OCI-LY1 (cell line): Measurements from ENCODE around the gene LIF.
"Not testable (repeated sequence)": the region's sequence is repeated elsewhere in the genome, so short reads cannot be mapped to it uniquely, and the experiment has no call there.

Experiments used
- H2AFZ ChIP-seq: fragments of 200-600 bp; sonication (generic), shearing (Covaris generic); 2 replicates; pipeline ENCODE4 v1.6.0; 2014; ENCODE audit warnings: antibody characterized with exemption, mild to moderate bottlenecking, low read length
- H3F3A ChIP-seq: fragments of 200-600 bp; sonication (generic), shearing (Covaris generic); 2 replicates; pipeline ENCODE4 v1.6.0; 2014; ENCODE audit warnings: mild to moderate bottlenecking, antibody characterized with exemption, low read length, moderate library complexity; ENCODE audit not compliant: insufficient read depth
- H3K27ac ChIP-seq: fragments of 200-600 bp; sonication (generic); 2 replicates; pipeline ENCODE4 v1.5.1; 2014; ENCODE audit warnings: low read length, mixed run types, mild to moderate bottlenecking, low read depth; ENCODE audit not compliant: poor library complexity, severe bottlenecking
- H3K27me3 ChIP-seq: fragments of 200-600 bp; sonication (generic); 2 replicates; pipeline ENCODE4 v1.6.0; 2014; ENCODE audit warnings: antibody characterized with exemption, mild to moderate bottlenecking, low read length, moderate library complexity; ENCODE audit not compliant: insufficient read depth
- H3K36me3 ChIP-seq: fragments of 200-600 bp; sonication (generic); 2 replicates; pipeline ENCODE4 v1.6.1; 2014; ENCODE audit warnings: mild to moderate bottlenecking, antibody characterized with exemption, low read length, moderate library complexity, mixed read lengths; ENCODE audit not compliant: insufficient read depth
- H3K4me1 ChIP-seq: fragments of 200-600 bp; sonication (generic); 2 replicates; pipeline ENCODE4 v1.5.1; 2014; ENCODE audit warnings: mild to moderate bottlenecking, low read length, moderate library complexity; ENCODE audit not compliant: insufficient read depth, severe bottlenecking
- H3K4me2 ChIP-seq: fragments of 200-600 bp; sonication (generic), shearing (Covaris generic); 2 replicates; pipeline ENCODE4 v1.6.1; 2014; ENCODE audit warnings: low read length
- H3K4me3 ChIP-seq: fragments of 200-600 bp; sonication (generic); 2 replicates; pipeline ENCODE4 v1.5.1; 2014; ENCODE audit warnings: low read length, low read depth, mild to moderate bottlenecking, mixed read lengths; ENCODE audit not compliant: poor library complexity, severe bottlenecking
- H3K79me2 ChIP-seq: fragments of 200-600 bp; shearing (Covaris generic); 2 replicates; pipeline ENCODE4 v1.6.1; 2016; ENCODE audit warnings: mixed run types, low read length, mixed read lengths; ENCODE audit not compliant: insufficient read depth
- H3K9ac ChIP-seq: fragments of 200-600 bp; sonication (generic), shearing (Covaris generic); 2 replicates; pipeline ENCODE4 v1.6.1; 2014; ENCODE audit warnings: mild to moderate bottlenecking, low read length, mixed read lengths
- H3K9me2 ChIP-seq: fragments of 200-600 bp; sonication (generic), shearing (Covaris generic); 2 replicates; pipeline ENCODE4 v1.6.1; 2014; ENCODE audit warnings: low read depth, mild to moderate bottlenecking, low read length, mixed read lengths
- H3K9me3 ChIP-seq: fragments of 200-600 bp; shearing (Covaris generic); 2 replicates; pipeline ENCODE4 v1.6.1; 2014; ENCODE audit warnings: low read length, mixed read lengths
- H4K20me1 ChIP-seq: fragments of 200-600 bp; sonication (generic), shearing (Covaris generic); 2 replicates; pipeline ENCODE4 v1.6.0; 2016; ENCODE audit warnings: mild to moderate bottlenecking, low read length; ENCODE audit not compliant: insufficient read depth
- EZH2 ChIP-seq: fragments of 200-600 bp; sonication (generic), shearing (Covaris generic); IDR thresholded peaks from 2 replicates; pipeline ENCODE4 v1.8.0; 2017; ENCODE audit warnings: borderline replicate concordance, mixed run types, mild to moderate bottlenecking, antibody characterized with exemption, low read length, moderate library complexity, mixed read lengths
- TF ChIP-seq, protein P1 (sequence below): fragments of 200-600 bp; sonication (generic), shearing (Covaris generic); IDR thresholded peaks from 2 replicates; pipeline ENCODE4 v1.5.1; 2017; ENCODE audit warnings: mild to moderate bottlenecking, antibody characterized with exemption, low read length, moderate library complexity, mixed read lengths

Gene LIF

DNA sequence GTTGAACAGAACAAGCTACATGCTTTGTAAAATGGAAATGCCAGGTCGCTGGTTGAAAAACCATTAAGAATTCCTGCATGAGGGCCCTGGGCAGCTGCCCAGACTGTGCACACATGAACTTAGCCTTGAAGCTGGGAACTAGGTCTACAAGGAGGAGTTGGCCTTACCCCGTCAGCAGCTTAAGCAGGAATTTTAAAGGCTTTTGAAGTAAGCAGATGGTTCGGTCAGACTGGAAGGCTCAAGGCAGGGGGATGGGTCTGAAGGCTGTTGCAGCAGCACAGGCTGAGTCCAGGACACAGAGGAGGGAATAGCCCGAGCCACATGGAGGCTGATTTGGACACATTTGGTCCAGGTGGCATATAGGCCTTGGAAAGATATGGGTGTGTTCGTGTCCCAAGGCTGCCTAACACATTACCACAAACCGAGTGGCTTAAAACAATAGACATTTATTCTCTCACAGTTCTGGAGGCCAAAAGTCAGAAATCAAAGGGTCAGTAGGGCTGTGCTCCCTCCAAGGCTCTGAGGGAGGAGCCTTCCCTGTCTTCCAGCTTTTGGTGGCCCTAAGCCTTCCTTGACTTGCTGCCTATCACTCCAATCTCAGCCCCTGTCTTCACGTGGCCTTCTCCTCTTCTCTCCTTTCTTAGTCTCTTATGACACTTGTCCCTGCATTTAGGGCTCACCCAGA lies 11.6 kb downstream of the LIF start:
- H3K9me3 ChIP-seq, result no peaks in the 10 kb centered on the region
- H3F3A ChIP-seq, result no peaks in the 10 kb centered on the region
- no peaks in the 10 kb centered on the region for H3K27me3 ChIP-seq
- no peak overlapping the region for H3K9ac ChIP-seq
- H3K4me2 ChIP-seq, result no peak overlapping the region
- H2AFZ ChIP-seq, result no peak overlapping the region
- no peaks in the 10 kb centered on the region for H3K79me2 ChIP-seq
- TF ChIP-seq, protein P1, sequence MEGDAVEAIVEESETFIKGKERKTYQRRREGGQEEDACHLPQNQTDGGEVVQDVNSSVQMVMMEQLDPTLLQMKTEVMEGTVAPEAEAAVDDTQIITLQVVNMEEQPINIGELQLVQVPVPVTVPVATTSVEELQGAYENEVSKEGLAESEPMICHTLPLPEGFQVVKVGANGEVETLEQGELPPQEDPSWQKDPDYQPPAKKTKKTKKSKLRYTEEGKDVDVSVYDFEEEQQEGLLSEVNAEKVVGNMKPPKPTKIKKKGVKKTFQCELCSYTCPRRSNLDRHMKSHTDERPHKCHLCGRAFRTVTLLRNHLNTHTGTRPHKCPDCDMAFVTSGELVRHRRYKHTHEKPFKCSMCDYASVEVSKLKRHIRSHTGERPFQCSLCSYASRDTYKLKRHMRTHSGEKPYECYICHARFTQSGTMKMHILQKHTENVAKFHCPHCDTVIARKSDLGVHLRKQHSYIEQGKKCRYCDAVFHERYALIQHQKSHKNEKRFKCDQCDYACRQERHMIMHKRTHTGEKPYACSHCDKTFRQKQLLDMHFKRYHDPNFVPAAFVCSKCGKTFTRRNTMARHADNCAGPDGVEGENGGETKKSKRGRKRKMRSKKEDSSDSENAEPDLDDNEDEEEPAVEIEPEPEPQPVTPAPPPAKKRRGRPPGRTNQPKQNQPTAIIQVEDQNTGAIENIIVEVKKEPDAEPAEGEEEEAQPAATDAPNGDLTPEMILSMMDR, result no peak
- no peak for TF ChIP-seq EZH2
- H3K27ac ChIP-seq, result no peak overlapping the region
- no peaks in the 10 kb centered on the region for H3K9me2 ChIP-seq
- H3K4me3 ChIP-seq, result no peak overlapping the region
- H3K4me1 ChIP-seq, result no peaks in the 10 kb centered on the region
- no peaks in the 10 kb centered on the region for H3K36me3 ChIP-seq
- H4K20me1 ChIP-seq, result no peaks in the 10 kb centered on the region

DNA sequence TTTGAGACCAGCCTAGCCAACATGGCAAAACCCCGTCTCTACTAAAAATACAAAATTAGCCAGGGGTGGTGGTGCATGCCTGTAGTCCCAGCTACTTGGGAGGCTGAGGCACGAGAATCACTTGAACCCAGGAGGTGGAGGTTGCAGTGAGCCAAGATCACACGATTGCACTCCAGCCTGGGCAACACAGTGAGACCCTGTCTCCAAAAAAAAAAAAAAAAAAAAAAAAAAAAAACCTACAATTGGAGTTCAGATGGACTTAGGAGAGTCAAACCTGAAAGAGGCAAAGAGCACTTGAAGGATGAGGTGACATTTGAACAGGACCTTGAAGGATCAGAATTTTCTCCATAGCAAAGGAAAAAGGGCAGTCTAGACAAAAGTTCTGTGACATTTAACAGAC lies 12.2 kb downstream of the LIF start:
- not testable (repeated sequence) for H3K27me3 ChIP-seq, H3K4me2 ChIP-seq, H4K20me1 ChIP-seq, H3K4me1 ChIP-seq, H3K27ac ChIP-seq, H3K9me2 ChIP-seq, H3K36me3 ChIP-seq, H3K4me3 ChIP-seq, H3K9ac ChIP-seq, H2AFZ ChIP-seq, H3F3A ChIP-seq, H3K9me3 ChIP-seq, H3K79me2 ChIP-seq

DNA sequence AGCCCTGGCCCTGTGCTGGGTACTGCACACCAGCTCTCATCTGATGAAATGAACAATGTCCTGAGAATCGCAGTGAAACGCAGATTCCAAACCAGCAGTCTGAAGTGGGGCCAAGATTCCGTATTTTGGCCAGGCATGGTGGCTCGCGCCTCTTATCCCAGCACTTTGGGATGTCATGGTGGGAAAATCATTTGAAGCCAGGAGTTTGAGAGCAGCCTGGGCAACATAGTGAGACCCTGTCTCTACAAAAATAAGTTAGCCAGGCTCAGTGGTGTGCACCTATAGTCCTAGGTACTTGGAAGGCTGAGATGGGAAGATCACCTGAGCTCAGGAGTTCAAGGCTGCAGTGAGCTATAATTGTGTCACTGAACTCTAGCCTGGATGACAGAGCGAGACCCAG lies 13.0 kb downstream of the LIF start:
- no peaks in the 10 kb centered on the region for H3F3A ChIP-seq
- no peaks in the 10 kb centered on the region for H3K9me3 ChIP-seq
- H4K20me1 ChIP-seq, result no peaks in the 10 kb centered on the region
- H3K27ac ChIP-seq, result no peak overlapping the region
- TF ChIP-seq, protein P1, result no peak
- TF ChIP-seq EZH2, result no peak
- H3K4me1 ChIP-seq, result no peaks in the 10 kb centered on the region
- H3K27me3 ChIP-seq, result no peaks in the 10 kb centered on the region
- H3K4me3 ChIP-seq, result no peak overlapping the region
- no peaks in the 10 kb centered on the region for H3K9me2 ChIP-seq
- no peak overlapping the region for H3K9ac ChIP-seq
- no peak overlapping the region for H3K4me2 ChIP-seq
- no peaks in the 10 kb centered on the region for H3K36me3 ChIP-seq
- H2AFZ ChIP-seq, result no peak overlapping the region
- H3K79me2 ChIP-seq, result no peaks in the 10 kb centered on the region

DNA sequence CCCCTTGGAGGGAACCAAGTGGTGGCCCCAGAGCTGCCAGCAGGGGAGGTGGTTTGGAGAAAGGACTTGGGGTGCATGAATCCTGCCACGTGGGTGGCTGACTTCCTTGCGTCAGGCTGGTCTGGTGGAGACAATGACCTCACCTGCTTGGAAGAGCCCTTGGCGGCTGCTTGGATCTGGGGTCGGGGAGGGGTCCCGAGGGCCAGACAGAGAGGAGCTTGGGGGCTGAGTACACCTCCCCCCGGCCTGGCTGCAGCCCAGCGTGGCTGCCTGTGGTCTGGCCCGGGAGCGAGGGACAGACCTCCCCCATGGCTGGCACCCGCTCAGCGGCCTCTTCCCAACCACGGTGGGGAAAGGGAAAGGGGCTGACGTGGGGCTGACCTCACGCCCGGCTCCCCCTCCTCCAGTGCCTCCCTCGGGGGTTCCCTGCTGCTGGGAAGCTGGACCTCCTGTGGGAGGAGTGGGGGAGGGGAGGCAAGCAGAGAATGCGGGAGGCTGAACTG lies 13.8 kb downstream of the LIF start:
- no peaks in the 10 kb centered on the region for H3K4me1 ChIP-seq
- no peak overlapping the region for H3K9ac ChIP-seq
- H3K36me3 ChIP-seq, result no peaks in the 10 kb centered on the region
- no peak overlapping the region for H3K4me2 ChIP-seq
- H3K4me3 ChIP-seq, result no peak overlapping the region
- H3K9me3 ChIP-seq, result no peaks in the 10 kb centered on the region
- H3K79me2 ChIP-seq, result no peaks in the 10 kb centered on the region
- TF ChIP-seq, protein P1, result no peak
- TF ChIP-seq EZH2, result no peak
- H3K9me2 ChIP-seq, result no peaks in the 10 kb centered on the region
- H2AFZ ChIP-seq, result no peak overlapping the region
- no peaks in the 10 kb centered on the region for H3F3A ChIP-seq
- H3K27me3 ChIP-seq, result no peaks in the 10 kb centered on the region
- no peak overlapping the region for H3K27ac ChIP-seq
- no peaks in the 10 kb centered on the region for H4K20me1 ChIP-seq
